K562 (cell line): Measurements from ENCODE around the gene CMTM4. TPM values are rescaled to one million over a fixed set of nuclear protein-coding genes. Genes with fewer than 3 reads are reported as not detected.
A peak's percentile ranks its signal among the peaks of the same experiment; 100 is the strongest.

Experiments used
- BRD9 ChIP-seq: fragments of 450-650 bp; IDR thresholded peaks from 2 replicates; pipeline ENCODE4 v1.6.1; 2018; ENCODE audit warnings: low read depth; ENCODE audit not compliant: partially characterized antibody
- CBFA2T2 ChIP-seq: fragments of 450-650 bp; conservative IDR thresholded peaks from 2 replicates; pipeline ENCODE4 v1.6.1; 2017; ENCODE audit warnings: mild to moderate bottlenecking
- EGR1 ChIP-seq: fragments of 450-650 bp; conservative IDR thresholded peaks from 2 replicates; pipeline ENCODE4 v1.6.1; 2017; ENCODE audit warnings: mild to moderate bottlenecking
- HCFC1 ChIP-seq: IDR thresholded peaks from 2 replicates; pipeline ENCODE4 v1.6.1; 2012; ENCODE audit warnings: low read depth, low read length, improper control_type of control experiment
- HOXB6 ChIP-seq: fragments of 250-450 bp; sonication (Bioruptor Pico); IDR thresholded peaks from 2 replicates; pipeline ENCODE4 v1.5.1; 2022; ENCODE audit warnings: mild to moderate bottlenecking, borderline replicate concordance
- ILF3 ChIP-seq: fragments of 450-650 bp; IDR thresholded peaks from 2 replicates; pipeline ENCODE4 v1.6.1; 2018; ENCODE audit warnings: antibody characterized with exemption, mild to moderate bottlenecking, moderate library complexity, borderline replicate concordance
- JUND ChIP-seq, 2 experiments: IDR thresholded peaks; 2 replicates in 1 of 2; 3 replicates in 1 of 2; pipeline ENCODE4 v1.6.1; 2011; ENCODE audit warnings: borderline replicate concordance in 2 of 2, low read depth in 2 of 2, low read length in 2 of 2, improper control_type of control experiment in 1 of 2, missing biosample characterization in 1 of 2, missing genetic modification characterization in 1 of 2, missing genetic modification reagents in 1 of 2
- KLF10 ChIP-seq: fragments of 250-450 bp; sonication (Bioruptor Pico); IDR thresholded peaks from 2 replicates; pipeline ENCODE4 v1.6.1; 2021; ENCODE audit warnings: matching md5 sums
- NBN ChIP-seq: fragments of 450-650 bp; IDR thresholded peaks from 2 replicates; pipeline ENCODE4 v1.6.1; 2016; ENCODE audit warnings: low read depth, mild to moderate bottlenecking
- NR1H2 ChIP-seq: sonication (generic); formaldehyde crosslinking; IDR thresholded peaks from 2 replicates; pipeline ENCODE4 v1.4.0; 2020; ENCODE audit warnings: mild to moderate bottlenecking, missing genetic modification reagents
- PRMT5 ChIP-seq: sonication (generic); formaldehyde crosslinking; IDR thresholded peaks from 2 replicates; pipeline ENCODE4 v1.5.0; 2020; ENCODE audit warnings: missing genetic modification reagents
- RHOXF2B ChIP-seq: fragments of 250-450 bp; sonication (Bioruptor Pico); conservative IDR thresholded peaks from 2 replicates; pipeline ENCODE4 v1.5.1; 2021
- SIX5 ChIP-seq, 2 experiments: IDR thresholded peaks; 2 replicates each; pipeline ENCODE4 v1.6.1; 2011; ENCODE audit warnings: low read length in 2 of 2, borderline replicate concordance in 1 of 2, low read depth in 1 of 2, mild to moderate bottlenecking in 1 of 2, moderate library complexity in 1 of 2; ENCODE audit not compliant: insufficient read depth in 1 of 2
- SP1 ChIP-seq: sonication (generic); formaldehyde crosslinking; IDR thresholded peaks from 2 replicates; pipeline ENCODE4 v1.8.1; 2022; ENCODE audit warnings: mild to moderate bottlenecking, missing genetic modification reagents
- TBP ChIP-seq: optimal IDR thresholded peaks from 2 replicates; pipeline ENCODE3; 2011; ENCODE audit warnings: low read depth, low read length, improper control_type of control experiment
- ZNF212 ChIP-seq: fragments of 450-650 bp; formaldehyde crosslinking; IDR thresholded peaks from 2 replicates; pipeline ENCODE4 v1.4.0; 2020; ENCODE audit warnings: mild to moderate bottlenecking
- ZNF445 ChIP-seq: fragments of 250-450 bp; sonication (Bioruptor Pico); IDR thresholded peaks from 2 replicates; pipeline ENCODE4 v1.4.0; 2020; ENCODE audit warnings: low read depth, mild to moderate bottlenecking, moderate library complexity
- ZNF699 ChIP-seq: fragments of 250-450 bp; sonication (Bioruptor Pico); IDR thresholded peaks from 2 replicates; pipeline ENCODE4 v1.8.0; 2021; ENCODE audit warnings: mild to moderate bottlenecking, moderate library complexity; ENCODE audit not compliant: insufficient replicate concordance
- ZNF79 ChIP-seq: fragments of 250-450 bp; sonication (Bioruptor Pico); IDR thresholded peaks from 2 replicates; pipeline ENCODE4 v1.4.0; 2020; ENCODE audit warnings: low read depth, mild to moderate bottlenecking, moderate library complexity
- polyA plus RNA-seq, 8 experiments: library from polyadenylated mRNA; depleted of rRNA in 4 of 8; stranded (reverse) in 5 of 8; unstranded in 3 of 8; fragments of >200 nt; fragmentation: Nextera tagmentation in 2 of 8; fragmentation: Illumina TruSeq in 1 of 8; extraction: Ambion mirVana in 2 of 8; extraction: Trizol in 1 of 8; gene quantifications; 2 replicates each; pipeline versions ENCODE4 v1.2.1 to v1.2.3, GENCODE V29; 2011 to 2014; ENCODE audit warnings: inconsistent platforms in 1 of 8, missing spikeins in 1 of 8
- total RNA-seq, 7 experiments: library from RNA; depleted of rRNA in 6 of 7; stranded (reverse); fragments of >200 nt in 6 of 7; fragmentation: Illumina TruSeq in 2 of 7; extraction: Trizol in 2 of 7; gene quantifications; 2 replicates each; pipeline versions ENCODE4 v1.2.1 to v1.2.3, GENCODE V29; 2011 to 2021; ENCODE audit warnings: low replicate concordance in 1 of 7
- TF ChIP-seq, protein P1 (sequence below): sonication (generic); formaldehyde crosslinking; IDR thresholded peaks from 2 replicates; pipeline ENCODE4 v1.8.1; 2023; ENCODE audit warnings: mild to moderate bottlenecking, missing genetic modification reagents, moderate library complexity
- TF ChIP-seq, protein P2 (sequence below): fragments of 450-650 bp; conservative IDR thresholded peaks from 2 replicates; pipeline ENCODE4 v1.6.1; 2016; ENCODE audit warnings: missing genetic modification characterization, low read depth, mild to moderate bottlenecking, missing compliant biosample characterization, moderate library complexity
- TF ChIP-seq, protein P3 (sequence below): fragments of 450-650 bp; IDR thresholded peaks from one replicate; pipeline ENCODE4 v1.6.1; 2018; ENCODE audit warnings: mild to moderate bottlenecking, moderate library complexity; ENCODE audit not compliant: partially characterized antibody
- TF ChIP-seq, protein P4 (sequence below): sonication (generic); formaldehyde crosslinking; IDR thresholded peaks from 2 replicates; pipeline ENCODE4 v1.8.1; 2023; ENCODE audit warnings: mild to moderate bottlenecking, missing genetic modification reagents

CMTM4 gene
- total and polyA plus RNA-seq, 9 of the 15 experiments (the other 6 are each of a cell fraction or from before 2014, with no cell fraction given) = 2.0 to 21.3 (median 12.5) TPM

DNA sequence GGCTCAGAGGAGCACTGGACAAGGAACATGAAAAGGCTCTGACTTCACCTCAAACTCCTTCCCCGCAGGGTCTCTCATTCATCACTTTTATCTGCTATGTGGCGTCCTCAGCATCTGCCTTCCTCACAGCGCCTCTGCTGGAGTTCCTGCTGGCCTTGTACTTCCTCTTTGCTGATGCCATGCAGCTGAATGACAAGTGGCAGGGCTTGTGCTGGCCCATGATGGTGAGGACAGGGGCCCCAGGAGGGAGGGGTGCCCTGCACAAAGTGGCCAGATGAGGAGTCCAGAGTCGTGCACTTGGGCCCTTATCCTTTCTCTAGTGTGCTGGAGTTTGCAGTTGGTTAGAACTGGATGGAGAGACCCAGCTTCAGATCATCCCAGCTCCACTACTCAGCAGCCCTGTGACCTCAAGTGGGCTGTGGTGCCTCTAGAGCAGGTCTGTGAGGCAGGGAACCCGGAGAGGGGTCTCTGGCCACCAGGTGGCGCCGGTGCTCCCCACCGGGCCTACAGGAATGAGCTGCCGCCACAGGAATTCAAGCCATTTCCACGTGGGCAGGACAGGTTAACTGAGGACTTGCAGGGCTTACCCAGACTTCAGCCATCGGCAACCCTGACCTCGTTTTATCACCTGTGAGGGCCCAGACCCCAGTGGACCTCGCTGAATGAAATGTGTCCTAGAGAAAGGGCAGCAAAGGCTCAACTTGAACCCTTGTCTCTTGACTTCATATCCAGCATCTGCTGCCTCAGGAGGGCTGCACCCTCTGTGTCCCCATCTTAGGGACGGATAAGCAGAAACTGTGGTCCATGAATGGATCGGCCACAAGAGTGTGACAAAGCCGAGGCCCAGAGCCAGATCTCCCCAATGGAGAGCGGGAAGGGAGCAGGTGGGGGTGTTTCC, 88.1 kb downstream of the CMTM4 start (continued):
- TF ChIP-seq, protein P1, sequence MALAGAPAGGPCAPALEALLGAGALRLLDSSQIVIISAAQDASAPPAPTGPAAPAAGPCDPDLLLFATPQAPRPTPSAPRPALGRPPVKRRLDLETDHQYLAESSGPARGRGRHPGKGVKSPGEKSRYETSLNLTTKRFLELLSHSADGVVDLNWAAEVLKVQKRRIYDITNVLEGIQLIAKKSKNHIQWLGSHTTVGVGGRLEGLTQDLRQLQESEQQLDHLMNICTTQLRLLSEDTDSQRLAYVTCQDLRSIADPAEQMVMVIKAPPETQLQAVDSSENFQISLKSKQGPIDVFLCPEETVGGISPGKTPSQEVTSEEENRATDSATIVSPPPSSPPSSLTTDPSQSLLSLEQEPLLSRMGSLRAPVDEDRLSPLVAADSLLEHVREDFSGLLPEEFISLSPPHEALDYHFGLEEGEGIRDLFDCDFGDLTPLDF (CRISPR knock-in tag) = no peak
- TF ChIP-seq EGR1 (no peak), PRMT5 (CRISPR knock-in tag) (no peak), SIX5 (IDR thresholded peaks at IDR 0.05; ENCODE audit: borderline replicate concordance in 1 of 2, insufficient read depth in 1 of 2, low read depth in 1 of 2, low read length in 2 of 2) (no peak), HOXB6 (CRISPR knock-in tag) (no peak), ZNF445 (CRISPR knock-in tag) (no peak), ILF3 (no peak), JUND (IDR thresholded peaks at IDR 0.05; ENCODE audit: borderline replicate concordance, low read depth, low read length) (peak; percentile 38; the same call in 1 of the 2 replicates), JUND (tag; IDR thresholded peaks at IDR 0.05; ENCODE audit: borderline replicate concordance, low read depth, low read length) (peak; percentile 25; the same call in 1 of the 3 replicates), NR1H2 (CRISPR knock-in tag) (no peak), ZNF699 (no peak), BRD9 (no peak), ZNF212 (CRISPR knock-in tag) (no peak), KLF10 (CRISPR knock-in tag) (no peak), RHOXF2B (CRISPR knock-in tag) (no peak), TBP (no peak), CBFA2T2 (no peak), HCFC1 (no peak; the same call in 1 of the 2 replicates), NBN (no peak), ZNF79 (CRISPR knock-in tag) (no peak), SP1 (peak; percentile 52; the same call in 1 of the 2 replicates)
- TF ChIP-seq, protein P2, sequence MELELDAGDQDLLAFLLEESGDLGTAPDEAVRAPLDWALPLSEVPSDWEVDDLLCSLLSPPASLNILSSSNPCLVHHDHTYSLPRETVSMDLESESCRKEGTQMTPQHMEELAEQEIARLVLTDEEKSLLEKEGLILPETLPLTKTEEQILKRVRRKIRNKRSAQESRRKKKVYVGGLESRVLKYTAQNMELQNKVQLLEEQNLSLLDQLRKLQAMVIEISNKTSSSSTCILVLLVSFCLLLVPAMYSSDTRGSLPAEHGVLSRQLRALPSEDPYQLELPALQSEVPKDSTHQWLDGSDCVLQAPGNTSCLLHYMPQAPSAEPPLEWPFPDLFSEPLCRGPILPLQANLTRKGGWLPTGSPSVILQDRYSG (tag) = peak; percentile 36; the same call in 1 of the 2 replicates
- TF ChIP-seq, protein P3, sequence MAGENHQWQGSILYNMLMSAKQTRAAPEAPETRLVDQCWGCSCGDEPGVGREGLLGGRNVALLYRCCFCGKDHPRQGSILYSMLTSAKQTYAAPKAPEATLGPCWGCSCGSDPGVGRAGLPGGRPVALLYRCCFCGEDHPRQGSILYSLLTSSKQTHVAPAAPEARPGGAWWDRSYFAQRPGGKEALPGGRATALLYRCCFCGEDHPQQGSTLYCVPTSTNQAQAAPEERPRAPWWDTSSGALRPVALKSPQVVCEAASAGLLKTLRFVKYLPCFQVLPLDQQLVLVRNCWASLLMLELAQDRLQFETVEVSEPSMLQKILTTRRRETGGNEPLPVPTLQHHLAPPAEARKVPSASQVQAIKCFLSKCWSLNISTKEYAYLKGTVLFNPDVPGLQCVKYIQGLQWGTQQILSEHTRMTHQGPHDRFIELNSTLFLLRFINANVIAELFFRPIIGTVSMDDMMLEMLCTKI = no peak
- TF ChIP-seq, protein P4, sequence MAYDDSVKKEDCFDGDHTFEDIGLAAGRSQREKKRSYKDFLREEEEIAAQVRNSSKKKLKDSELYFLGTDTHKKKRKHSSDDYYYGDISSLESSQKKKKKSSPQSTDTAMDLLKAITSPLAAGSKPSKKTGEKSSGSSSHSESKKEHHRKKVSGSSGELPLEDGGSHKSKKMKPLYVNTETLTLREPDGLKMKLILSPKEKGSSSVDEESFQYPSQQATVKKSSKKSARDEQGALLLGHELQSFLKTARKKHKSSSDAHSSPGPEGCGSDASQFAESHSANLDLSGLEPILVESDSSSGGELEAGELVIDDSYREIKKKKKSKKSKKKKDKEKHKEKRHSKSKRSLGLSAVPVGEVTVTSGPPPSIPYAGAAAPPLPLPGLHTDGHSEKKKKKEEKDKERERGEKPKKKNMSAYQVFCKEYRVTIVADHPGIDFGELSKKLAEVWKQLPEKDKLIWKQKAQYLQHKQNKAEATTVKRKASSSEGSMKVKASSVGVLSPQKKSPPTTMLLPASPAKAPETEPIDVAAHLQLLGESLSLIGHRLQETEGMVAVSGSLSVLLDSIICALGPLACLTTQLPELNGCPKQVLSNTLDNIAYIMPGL (CRISPR knock-in tag) = no peak
